ENCODE results near the gene SLC38A6. TPM values are rescaled to one million over a fixed set of nuclear protein-coding genes. Genes with fewer than 3 reads are reported as not detected.

Gene SLC38A6
- total RNA-seq, 1 donor from 2014 or later, result 16.1 TPM

GRCh38 chr14:60963761-60964160 lies 17.3 kb upstream of the SLC38A6 start:
- Histone ChIP-seq H3K4me3 (ENCODE audit: low read depth, low read length) (no peak overlapping the region), H3K36me3 (ENCODE audit: control insufficient read depth, insufficient read depth, low read length) (no peaks in the 10 kb centered on the region)
- no peak for FAIRE-seq

GRCh38 chr14:60964904-60965303 lies 16.1 kb upstream of the SLC38A6 start:
- H3K27me3 ChIP-seq (ENCODE audit: control insufficient read depth, insufficient read depth, low read length), result no peaks in the 10 kb centered on the region
- no peaks in the 10 kb centered on the region for H3K36me3 ChIP-seq (ENCODE audit: control insufficient read depth, insufficient read depth, low read length)
- H3K4me3 ChIP-seq (ENCODE audit: low read depth, low read length), result no peak overlapping the region
- DNase-seq (ENCODE audit: low read depth), result no peak
- FAIRE-seq, result no peak
- no peak for TF ChIP-seq CTCF (IDR thresholded peaks at IDR 0.05; ENCODE audit: insufficient read depth, low read length, severe bottlenecking)

More at GRCh38 chr14:60963761-60964160, 17.3 kb upstream of the SLC38A6 start:
- no peak for TF ChIP-seq CTCF (IDR thresholded peaks at IDR 0.05; ENCODE audit: insufficient read depth, low read length, severe bottlenecking)
- H3K27me3 ChIP-seq (ENCODE audit: control insufficient read depth, insufficient read depth, low read length), result no peaks in the 10 kb centered on the region
- DNase-seq (ENCODE audit: low read depth), result no peak

- FAIRE-seq (no peak), DNase-seq (ENCODE audit: low read depth) (peak; percentile 56)
- H3K4me3 ChIP-seq (ENCODE audit: low read depth, low read length), result no peak overlapping the region
- H3K27me3 ChIP-seq (ENCODE audit: control insufficient read depth, insufficient read depth, low read length), result no peaks in the 10 kb centered on the region
- no peaks in the 10 kb centered on the region for H3K36me3 ChIP-seq (ENCODE audit: control insufficient read depth, insufficient read depth, low read length)
- no peak for TF ChIP-seq CTCF (IDR thresholded peaks at IDR 0.05; ENCODE audit: insufficient read depth, low read length, severe bottlenecking)
Observed at GRCh38 chr14:60965402-60965801, 15.6 kb upstream of the SLC38A6 start.

GRCh38 chr14:60968099-60968498 lies 12.9 kb upstream of the SLC38A6 start:
- no peak for TF ChIP-seq CTCF (IDR thresholded peaks at IDR 0.05; ENCODE audit: insufficient read depth, low read length, severe bottlenecking)
- Histone ChIP-seq H3K4me3 (ENCODE audit: low read depth, low read length) (no peak overlapping the region), H3K36me3 (ENCODE audit: control insufficient read depth, insufficient read depth, low read length) (no peaks in the 10 kb centered on the region), H3K27me3 (ENCODE audit: control insufficient read depth, insufficient read depth, low read length) (no peaks in the 10 kb centered on the region)
- FAIRE-seq (no peak), DNase-seq (ENCODE audit: low read depth) (peak; percentile 23)

GRCh38 chr14:60968671-60969070 lies 12.4 kb upstream of the SLC38A6 start:
- Histone ChIP-seq H3K4me3 (ENCODE audit: low read depth, low read length) (no peak overlapping the region), H3K27me3 (ENCODE audit: control insufficient read depth, insufficient read depth, low read length) (no peaks in the 10 kb centered on the region), H3K36me3 (ENCODE audit: control insufficient read depth, insufficient read depth, low read length) (no peaks in the 10 kb centered on the region)
- peak; percentile 77 for DNase-seq (ENCODE audit: low read depth)
- no peak for FAIRE-seq
- TF ChIP-seq CTCF (IDR thresholded peaks at IDR 0.05; ENCODE audit: insufficient read depth, low read length, severe bottlenecking), result no peak

GRCh38 chr14:60970146-60970545 lies 10.9 kb upstream of the SLC38A6 start:
- Histone ChIP-seq H3K36me3 (ENCODE audit: control insufficient read depth, insufficient read depth, low read length) (no peaks in the 10 kb centered on the region), H3K4me3 (ENCODE audit: low read depth, low read length) (no peak overlapping the region), H3K27me3 (ENCODE audit: control insufficient read depth, insufficient read depth, low read length) (no peaks in the 10 kb centered on the region)
- DNase-seq (ENCODE audit: low read depth), result peak; percentile 29
- TF ChIP-seq CTCF (IDR thresholded peaks at IDR 0.05; ENCODE audit: insufficient read depth, low read length, severe bottlenecking), result no peak
- no peak for FAIRE-seq
